Progenitor cell of endocrine pancreas (in vitro differentiated cells): ENCODE measurements around the gene OCIAD1. TPM values are rescaled to one million over a fixed set of nuclear protein-coding genes. Genes with fewer than 3 reads are reported as not detected.
"Not testable (repeated sequence)": the region's sequence is repeated elsewhere in the genome, so short reads cannot be mapped to it uniquely, and the experiment has no call there.

Experiments used
- DNase-seq: peaks from one replicate; pipeline ENCODE4 v3.0.0; 2021; ENCODE audit warnings: low spot score; ENCODE audit not compliant: unreplicated experiment
- H3K27ac Mint-ChIP-seq: 2 replicates; pipeline ENCODE4 v1.8.0; 2021; ENCODE audit warnings: mild to moderate bottlenecking, moderate library complexity, mixed read lengths
- H3K27me3 Mint-ChIP-seq: 2 replicates; pipeline ENCODE4 v1.8.0; 2021; ENCODE audit warnings: mixed read lengths
- H3K36me3 Mint-ChIP-seq: 2 replicates; pipeline ENCODE4 v1.8.0; 2022; ENCODE audit warnings: mixed read lengths; ENCODE audit not compliant: insufficient read depth
- H3K4me1 Mint-ChIP-seq: 2 replicates; pipeline ENCODE4 v1.8.0; 2021; ENCODE audit warnings: low read depth, mixed read lengths
- H3K4me3 Mint-ChIP-seq: 2 replicates; pipeline ENCODE4 v1.8.0; 2021; ENCODE audit warnings: low read depth, mild to moderate bottlenecking, moderate library complexity, mixed read lengths
- H3K9me3 Mint-ChIP-seq: 2 replicates; pipeline ENCODE4 v1.8.0; 2021; ENCODE audit warnings: low read depth, mixed read lengths
- CTCF ChIP-seq: fragments of 200-600 bp; sonication (generic); IDR thresholded peaks from one replicate; pipeline ENCODE4 v1.5.0; 2021; ENCODE audit warnings: antibody characterized with exemption, mild to moderate bottlenecking; ENCODE audit not compliant: unreplicated experiment
- total RNA-seq: library from RNA; stranded (reverse); gene quantifications from 2 replicates; pipeline ENCODE4 v1.2.1, GENCODE V29; 2021

The OCIAD1 gene
- total RNA-seq, 1 donor from 2014 or later, result 145 TPM

- Mint-ChIP-seq H3K27me3 (no peaks in the 10 kb centered on the region), H3K27ac (no peak overlapping the region), H3K4me3 (no peak overlapping the region), H3K4me1 (peaks cover 6% of the 10 kb centered on the region), H3K9me3 (no peaks in the 10 kb centered on the region), H3K36me3 (no peaks in the 10 kb centered on the region)
- no peak for DNase-seq
- TF ChIP-seq CTCF, result no peak
Observed at GRCh38 chr4:48804584-48805301, 26.1 kb upstream of the OCIAD1 start.

DNA sequence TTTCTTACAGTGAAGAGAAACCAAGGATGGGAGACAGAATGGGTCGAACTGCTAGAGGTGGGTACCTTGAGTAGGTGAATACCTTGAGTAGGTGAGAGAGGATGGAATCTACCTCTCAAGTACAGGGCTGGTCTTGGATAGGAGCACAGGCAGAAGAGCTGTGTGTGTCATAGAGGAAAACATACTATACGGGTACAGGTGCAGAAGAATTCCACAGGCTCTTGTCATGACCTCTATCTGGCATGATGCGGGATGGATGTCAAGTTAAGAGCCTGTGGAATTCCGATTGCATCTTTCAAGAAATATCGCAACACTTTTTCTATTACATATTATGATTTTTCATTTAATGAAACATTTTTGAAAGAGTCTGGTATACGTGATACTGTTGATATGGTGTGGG is 18.0 kb upstream of the OCIAD1 start:
- no peak for TF ChIP-seq CTCF
- no peak for DNase-seq
- no peaks in the 10 kb centered on the region for H3K36me3 Mint-ChIP-seq
- no peaks in the 10 kb centered on the region for H3K9me3 Mint-ChIP-seq
- no peak overlapping the region for H3K27ac Mint-ChIP-seq
- no peak overlapping the region for H3K4me3 Mint-ChIP-seq
- no peaks in the 10 kb centered on the region for H3K4me1 Mint-ChIP-seq
- H3K27me3 Mint-ChIP-seq, result peaks cover 5% of the 10 kb centered on the region

GRCh38 chr4:48813964-48814363 is 16.9 kb upstream of the OCIAD1 start:
- no peak overlapping the region for H3K27ac Mint-ChIP-seq
- no peak for TF ChIP-seq CTCF
- H3K9me3 Mint-ChIP-seq, result no peaks in the 10 kb centered on the region
- H3K4me1 Mint-ChIP-seq, result peaks cover 4% of the 10 kb centered on the region
- H3K36me3 Mint-ChIP-seq, result no peaks in the 10 kb centered on the region
- DNase-seq, result no peak
- H3K27me3 Mint-ChIP-seq, result peaks cover 13% of the 10 kb centered on the region
- no peak overlapping the region for H3K4me3 Mint-ChIP-seq

DNA sequence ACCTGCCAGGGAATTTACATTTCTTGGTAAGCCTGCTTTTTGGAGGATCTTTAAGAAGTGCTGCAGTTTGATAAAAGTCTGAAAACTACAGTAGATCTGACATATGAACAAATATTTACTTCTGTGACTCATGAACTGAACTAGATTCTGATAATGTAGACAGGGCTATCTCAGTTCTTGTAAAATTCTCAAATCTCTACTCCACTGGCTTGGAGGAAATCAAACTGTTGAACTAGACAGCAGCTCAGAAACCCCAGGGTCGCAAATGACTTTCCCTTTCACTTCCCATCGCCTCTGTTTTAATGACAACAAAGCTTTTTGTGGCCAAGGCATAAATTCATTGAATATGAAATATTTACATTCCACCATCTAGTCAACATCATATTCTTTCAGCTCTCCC is 15.4 kb upstream of the OCIAD1 start:
- Mint-ChIP-seq H3K27ac (no peak overlapping the region), H3K27me3 (peaks cover 13% of the 10 kb centered on the region), H3K9me3 (peaks cover 7% of the 10 kb centered on the region), H3K4me3 (no peak overlapping the region), H3K4me1 (peaks cover 9% of the 10 kb centered on the region), H3K36me3 (no peaks in the 10 kb centered on the region)
- no peak for DNase-seq
- TF ChIP-seq CTCF, result no peak

DNA sequence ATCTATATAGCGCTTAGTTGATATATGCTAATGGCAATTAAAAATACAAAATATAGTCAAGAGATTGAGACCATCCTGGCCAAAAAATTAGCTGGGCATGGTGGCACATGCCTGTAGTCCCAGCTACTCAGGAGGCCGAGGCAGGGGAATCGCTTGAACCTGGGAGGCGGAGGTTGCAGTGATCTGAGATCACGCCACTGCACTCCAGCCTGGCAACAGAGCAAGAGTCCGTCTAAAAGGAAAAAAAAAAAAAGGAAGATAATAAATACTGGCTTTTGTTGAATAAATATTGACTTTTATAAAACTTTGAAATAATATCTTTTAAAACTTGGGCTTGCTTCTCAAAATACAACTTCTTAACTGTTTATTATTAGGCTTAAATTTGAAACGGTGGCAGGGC is 14.6 kb upstream of the OCIAD1 start:
- H3K27ac Mint-ChIP-seq, H3K36me3 Mint-ChIP-seq, H3K4me1 Mint-ChIP-seq, DNase-seq, H3K4me3 Mint-ChIP-seq: not testable (repeated sequence)
- Mint-ChIP-seq H3K27me3 (peaks cover 13% of the 10 kb centered on the region), H3K9me3 (peaks cover 14% of the 10 kb centered on the region)

GRCh38 chr4:48816971-48817370 is 13.9 kb upstream of the OCIAD1 start:
- no peak for TF ChIP-seq CTCF
- DNase-seq, result no peak
- H3K27me3 Mint-ChIP-seq, result peaks cover 13% of the 10 kb centered on the region
- no peaks in the 10 kb centered on the region for H3K36me3 Mint-ChIP-seq
- peaks cover 17% of the 10 kb centered on the region for H3K9me3 Mint-ChIP-seq
- no peak overlapping the region for H3K27ac Mint-ChIP-seq
- no peak overlapping the region for H3K4me3 Mint-ChIP-seq
- H3K4me1 Mint-ChIP-seq, result peaks cover 9% of the 10 kb centered on the region

GRCh38 chr4:48821431-48821830 is 9.5 kb upstream of the OCIAD1 start:
- peaks cover 20% of the 10 kb centered on the region for H3K9me3 Mint-ChIP-seq
- not testable (repeated sequence) for H3K36me3 Mint-ChIP-seq, H3K4me3 Mint-ChIP-seq, DNase-seq, H3K27me3 Mint-ChIP-seq, H3K4me1 Mint-ChIP-seq, H3K27ac Mint-ChIP-seq
